H9 (cell line): Measurements from ENCODE around the gene PRUNE1. TPM values are rescaled to one million over a fixed set of nuclear protein-coding genes. Genes with fewer than 3 reads are reported as not detected.

ENCODE experiments used
- DNase-seq: peaks from one replicate; pipeline ENCODE4 v3.0.0-alpha.2; 2017
- H2AFZ ChIP-seq: one replicate; pipeline ENCODE4 v1.6.1; 2013; ENCODE audit warnings: mild to moderate bottlenecking, low read length, control low read depth, moderate library complexity
- H2AK5ac ChIP-seq: 2 replicates; pipeline ENCODE4 v1.6.1; 2013; ENCODE audit warnings: low read length, control low read depth, mixed read lengths; ENCODE audit not compliant: insufficient read length
- H2BK120ac ChIP-seq: one replicate; pipeline ENCODE4 v1.6.1; 2013; ENCODE audit warnings: low read depth, mild to moderate bottlenecking, low read length, control low read depth, inconsistent platforms; ENCODE audit not compliant: poor library complexity, severe bottlenecking
- H2BK12ac ChIP-seq: 2 replicates; pipeline ENCODE4 v1.6.1; 2013; ENCODE audit warnings: low read length, control low read depth, mixed read lengths, low read depth; ENCODE audit not compliant: insufficient read length
- H2BK15ac ChIP-seq: 2 replicates; pipeline ENCODE4 v1.6.1; 2013; ENCODE audit warnings: low read depth, low read length, control low read depth
- H2BK20ac ChIP-seq: one replicate; pipeline ENCODE4 v1.6.1; 2013; ENCODE audit warnings: low read depth, mild to moderate bottlenecking, low read length, control low read depth, inconsistent platforms; ENCODE audit not compliant: poor library complexity, severe bottlenecking
- H2BK5ac ChIP-seq: 2 replicates; pipeline ENCODE4 v1.6.1; 2013; ENCODE audit warnings: low read length, control low read depth, mixed read lengths; ENCODE audit not compliant: insufficient read length
- H3K14ac ChIP-seq: 2 replicates; pipeline ENCODE4 v1.6.1; 2013; ENCODE audit warnings: low read length, control low read depth; ENCODE audit not compliant: insufficient read depth
- H3K18ac ChIP-seq: 2 replicates; pipeline ENCODE4 v1.6.1; 2013; ENCODE audit warnings: low read depth, mild to moderate bottlenecking, mixed read lengths, low read length, control low read depth; ENCODE audit not compliant: insufficient read length
- H3K23ac ChIP-seq: 2 replicates; pipeline ENCODE4 v1.6.1; 2013; ENCODE audit warnings: low read length, control low read depth, mixed read lengths, low read depth; ENCODE audit not compliant: insufficient read length
- H3K23me2 ChIP-seq: 2 replicates; pipeline ENCODE4 v1.6.1; 2013; ENCODE audit warnings: low read depth, mild to moderate bottlenecking, mixed read lengths, low read length, control low read depth; ENCODE audit not compliant: insufficient read length, poor library complexity, severe bottlenecking
- H3K27ac ChIP-seq: 2 replicates; pipeline ENCODE4 v1.5.1; 2013; ENCODE audit warnings: low read length, control low read depth, mixed read lengths, low read depth; ENCODE audit not compliant: insufficient read length
- H3K27me3 ChIP-seq: 2 replicates; pipeline ENCODE4 v1.6.1; 2013; ENCODE audit warnings: low read length, control low read depth, inconsistent platforms; ENCODE audit not compliant: insufficient read depth
- H3K4ac ChIP-seq: 2 replicates; pipeline ENCODE4 v1.6.1; 2013; ENCODE audit warnings: low read depth, mild to moderate bottlenecking, control low read depth, inconsistent platforms, low read length, moderate library complexity
- H3K4me1 ChIP-seq: 2 replicates; pipeline ENCODE4 v1.6.1; 2013; ENCODE audit warnings: low read length, control low read depth, inconsistent platforms; ENCODE audit not compliant: insufficient read depth
- H3K4me2 ChIP-seq: 2 replicates; pipeline ENCODE4 v1.6.1; 2013; ENCODE audit warnings: low read length, control low read depth, mixed read lengths; ENCODE audit not compliant: insufficient read length, insufficient read depth
- H3K56ac ChIP-seq: 2 replicates; pipeline ENCODE4 v1.6.1; 2013; ENCODE audit warnings: low read depth, mild to moderate bottlenecking, mixed read lengths, low read length, control low read depth; ENCODE audit not compliant: insufficient read length
- H3K79me1 ChIP-seq: 2 replicates; pipeline ENCODE4 v1.6.1; 2013; ENCODE audit warnings: low read depth, mild to moderate bottlenecking, moderate library complexity, low read length, control low read depth, inconsistent platforms; ENCODE audit not compliant: insufficient read depth, poor library complexity, severe bottlenecking
- H3K79me2 ChIP-seq: 2 replicates; pipeline ENCODE4 v1.6.1; 2013; ENCODE audit warnings: low read length, control low read depth, inconsistent platforms; ENCODE audit not compliant: insufficient read depth
- H3K9ac ChIP-seq: 2 replicates; pipeline ENCODE4 v1.6.1; 2013; ENCODE audit warnings: low read length, control low read depth, mixed read lengths; ENCODE audit not compliant: insufficient read length; ENCODE audit errors: extremely low read depth
- H3K9me3 ChIP-seq: one replicate; pipeline ENCODE4 v1.6.1; 2013; ENCODE audit warnings: low read depth, low read length, inconsistent platforms; ENCODE audit not compliant: control insufficient read depth
- H3T11ph ChIP-seq: one replicate; pipeline ENCODE4 v1.6.1; 2013; ENCODE audit warnings: mild to moderate bottlenecking, low read length, control low read depth, inconsistent platforms
- H4K20me1 ChIP-seq: one replicate; pipeline ENCODE4 v1.6.1; 2013; ENCODE audit not compliant: control insufficient read depth, insufficient read length, insufficient read depth
- H4K5ac ChIP-seq: 2 replicates; pipeline ENCODE4 v1.6.1; 2013; ENCODE audit warnings: low read depth, mild to moderate bottlenecking, mixed read lengths, low read length, control low read depth; ENCODE audit not compliant: insufficient read length
- H4K8ac ChIP-seq: replicated peaks from 2 replicates; pipeline ENCODE4 v1.6.1; 2013; ENCODE audit warnings: low read length, control low read depth, mixed read lengths, low read depth; ENCODE audit not compliant: insufficient read length
- H4K91ac ChIP-seq: 2 replicates; pipeline ENCODE4 v1.6.1; 2013; ENCODE audit warnings: low read depth, mild to moderate bottlenecking, moderate library complexity, mixed read lengths, low read length, control low read depth; ENCODE audit not compliant: insufficient read length
- H3K27ac Mint-ChIP-seq, 3 experiments: 2 replicates in 2 of 3; 3 replicates in 1 of 3; pipeline ENCODE4 v1.8.0; 2020 to 2021; ENCODE audit warnings: mixed read lengths in 3 of 3, mild to moderate bottlenecking in 1 of 3, moderate library complexity in 1 of 3
- H3K27me3 Mint-ChIP-seq: 2 replicates; pipeline ENCODE4 v1.8.0; 2021; ENCODE audit warnings: low read depth, mild to moderate bottlenecking, moderate library complexity, mixed read lengths
- H3K36me3 Mint-ChIP-seq, 3 experiments: 2 replicates in 2 of 3; 3 replicates in 1 of 3; pipeline ENCODE4 v1.8.0; 2020 to 2021; ENCODE audit warnings: low read depth in 3 of 3, mixed read lengths in 3 of 3; ENCODE audit not compliant: insufficient read depth in 1 of 3
- H3K4me1 Mint-ChIP-seq, 2 experiments: 2 replicates each; pipeline ENCODE4 v1.8.0; 2020; ENCODE audit warnings: mixed read lengths in 2 of 2
- H3K4me3 Mint-ChIP-seq, 2 experiments: 2 replicates in 1 of 2; 3 replicates in 1 of 2; pipeline ENCODE4 v1.8.0; 2020 to 2021; ENCODE audit warnings: mild to moderate bottlenecking in 2 of 2, mixed read lengths in 2 of 2, moderate library complexity in 1 of 2
- H3K9me3 Mint-ChIP-seq, 2 experiments: 2 replicates in 1 of 2; 3 replicates in 1 of 2; pipeline ENCODE4 v1.8.0; 2020; ENCODE audit warnings: mild to moderate bottlenecking in 2 of 2, mixed read lengths in 2 of 2, moderate library complexity in 1 of 2
- WGBS: extraction: QIAGEN DNeasy Blood & Tissue Kit; methylation state at CpG from one replicate; pipeline ENCODE4 v1.1.7; 2013; ENCODE audit warnings: missing lambda C conversion rate, low lambda C conversion rate, mixed read lengths; ENCODE audit not compliant: insufficient read length; ENCODE audit errors: extremely low coverage; 5-methylcytosine and 5-hydroxymethylcytosine counted together
- total RNA-seq: library from RNA; stranded (reverse); gene quantifications from 2 replicates; pipeline ENCODE4 v1.2.1, GENCODE V29; 2021
- TF ChIP-seq, protein P1 (sequence below): fragments of 200-600 bp; sonication (generic); conservative IDR thresholded peaks from 3 replicates; pipeline ENCODE4 v1.8.0; 2021; ENCODE audit warnings: antibody characterized with exemption, mild to moderate bottlenecking

PRUNE1 gene
- total RNA-seq, 1 experiment from 2014 or later: 22.3 TPM

DNA sequence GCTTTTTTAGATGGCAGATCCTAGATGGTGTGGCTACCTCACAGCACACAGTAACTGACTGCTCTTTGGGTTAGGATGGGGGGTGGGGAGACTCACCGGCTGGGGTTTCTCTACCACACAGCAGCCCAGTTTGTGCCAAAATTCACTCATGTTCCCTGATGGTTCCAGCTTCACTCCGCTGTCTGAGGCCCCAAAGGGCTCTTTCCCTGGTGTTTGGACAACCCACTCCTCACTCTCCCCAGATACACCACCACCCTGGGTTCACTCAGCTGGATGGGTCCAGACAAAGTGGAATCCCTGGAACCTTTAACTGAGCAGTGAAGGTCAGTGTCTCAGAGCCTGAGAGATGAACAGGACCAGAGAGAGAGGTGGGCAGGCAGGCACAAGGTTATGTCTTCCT is 47.3 kb downstream of the PRUNE1 start:
- no peak overlapping the region for H3K4me2 ChIP-seq
- no peak overlapping the region for H3K4ac ChIP-seq
- Mint-ChIP-seq H3K4me1 (peaks cover 22 to 26% of the 10 kb centered on the region in 2 experiments), H3K27ac (no peak overlapping the region), H3K9me3 (no peaks in the 10 kb centered on the region), H3K4me3 (no peak overlapping the region), H3K27me3 (no peaks in the 10 kb centered on the region), H3K36me3 (peaks cover 23 to 70% (median 59%) of the 10 kb centered on the region in 3 experiments)
- no peak overlapping the region for H2BK120ac ChIP-seq
- no peak for DNase-seq
- H3K79me1 ChIP-seq: peaks cover 12% of the 10 kb centered on the region
- no peak overlapping the region for H2BK20ac ChIP-seq
- no peak overlapping the region for H3K18ac ChIP-seq
- TF ChIP-seq, protein P1, sequence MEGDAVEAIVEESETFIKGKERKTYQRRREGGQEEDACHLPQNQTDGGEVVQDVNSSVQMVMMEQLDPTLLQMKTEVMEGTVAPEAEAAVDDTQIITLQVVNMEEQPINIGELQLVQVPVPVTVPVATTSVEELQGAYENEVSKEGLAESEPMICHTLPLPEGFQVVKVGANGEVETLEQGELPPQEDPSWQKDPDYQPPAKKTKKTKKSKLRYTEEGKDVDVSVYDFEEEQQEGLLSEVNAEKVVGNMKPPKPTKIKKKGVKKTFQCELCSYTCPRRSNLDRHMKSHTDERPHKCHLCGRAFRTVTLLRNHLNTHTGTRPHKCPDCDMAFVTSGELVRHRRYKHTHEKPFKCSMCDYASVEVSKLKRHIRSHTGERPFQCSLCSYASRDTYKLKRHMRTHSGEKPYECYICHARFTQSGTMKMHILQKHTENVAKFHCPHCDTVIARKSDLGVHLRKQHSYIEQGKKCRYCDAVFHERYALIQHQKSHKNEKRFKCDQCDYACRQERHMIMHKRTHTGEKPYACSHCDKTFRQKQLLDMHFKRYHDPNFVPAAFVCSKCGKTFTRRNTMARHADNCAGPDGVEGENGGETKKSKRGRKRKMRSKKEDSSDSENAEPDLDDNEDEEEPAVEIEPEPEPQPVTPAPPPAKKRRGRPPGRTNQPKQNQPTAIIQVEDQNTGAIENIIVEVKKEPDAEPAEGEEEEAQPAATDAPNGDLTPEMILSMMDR: no peak
- H3K56ac ChIP-seq: no peak overlapping the region
- WGBS: no CpG with 5 or more reads among the region's 2 CpGs
- no peak overlapping the region for H4K5ac ChIP-seq
- no peak overlapping the region for H2AK5ac ChIP-seq
- no peak overlapping the region for H3K27ac ChIP-seq
- H3K27me3 ChIP-seq: no peaks in the 10 kb centered on the region
- H3K79me2 ChIP-seq: peaks cover 18% of the 10 kb centered on the region; the same call in 1 of the 2 replicates
- H3T11ph ChIP-seq: no peak overlapping the region
- no peak overlapping the region for H2BK15ac ChIP-seq
- no peak overlapping the region for H4K8ac ChIP-seq
- H3K14ac ChIP-seq: no peak overlapping the region
- no peaks in the 10 kb centered on the region for H3K9me3 ChIP-seq
- peaks cover 22% of the 10 kb centered on the region for H3K23me2 ChIP-seq
- H2AFZ ChIP-seq: no peak overlapping the region
- no peak overlapping the region for H4K91ac ChIP-seq
- no peak overlapping the region for H2BK12ac ChIP-seq
- no peak overlapping the region for H3K23ac ChIP-seq
- H2BK5ac ChIP-seq: no peak overlapping the region
- no peak overlapping the region for H3K9ac ChIP-seq
- no peaks in the 10 kb centered on the region for H4K20me1 ChIP-seq
- peaks cover 7% of the 10 kb centered on the region; the same call in 1 of the 2 replicates for H3K4me1 ChIP-seq
